HK-2 (cell line): ENCODE data around the gene FBXO47.

ENCODE experiments used
- DNase-seq: peaks from one replicate; pipeline ENCODE4 v3.0.0-alpha.2; 2018; ENCODE audit not compliant: unreplicated experiment

Gene FBXO47

DNA sequence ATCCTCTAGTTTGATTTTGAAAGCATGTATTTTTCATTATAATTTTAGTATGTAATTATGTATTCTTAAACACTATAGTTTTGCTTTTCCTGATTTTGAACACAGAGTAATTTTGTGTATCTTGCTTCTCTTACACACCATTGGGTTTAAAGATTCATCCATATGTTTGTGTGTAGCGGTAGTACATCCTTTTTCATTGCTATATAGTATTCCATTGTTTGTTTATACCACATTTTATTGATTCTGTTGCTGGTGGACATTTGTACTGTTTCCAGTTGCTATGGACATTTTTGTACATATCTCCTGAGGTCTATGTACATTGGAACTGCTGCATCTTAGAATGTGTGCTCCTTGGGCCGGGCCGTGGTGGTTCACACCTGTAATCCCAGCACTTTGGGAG is 62.3 kb downstream of the FBXO47 start:
- no peak for DNase-seq

- DNase-seq = no peak
These were observed 63.8 kb downstream of the FBXO47 start for GRCh38 chr17:38903404-38903803.

- DNase-seq = peak; percentile 91
These were observed 66.1 kb downstream of the FBXO47 start for GRCh38 chr17:38900978-38901656.

DNA sequence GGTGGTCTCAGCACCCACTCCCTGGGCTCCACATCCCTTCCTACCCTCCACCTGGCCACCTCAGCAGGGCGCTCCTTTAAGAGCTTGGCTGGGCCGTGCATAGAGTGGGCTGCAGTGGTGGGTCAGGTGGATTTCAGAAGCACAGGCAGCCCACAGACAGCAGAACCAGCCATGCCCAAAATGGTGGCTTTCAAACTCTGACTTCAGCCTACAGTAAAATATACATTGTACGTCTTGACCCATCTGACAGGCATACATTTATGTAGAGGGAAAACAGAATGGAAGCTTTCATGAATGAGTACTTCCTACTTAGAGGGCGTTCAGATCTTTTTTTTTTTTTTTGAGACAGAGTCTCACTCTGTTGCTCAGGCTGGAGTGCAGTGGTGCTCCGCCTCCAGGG is 67.8 kb downstream of the FBXO47 start:
- DNase-seq = no peak

- peak; percentile 59 for DNase-seq
These were observed 68.3 kb downstream of the FBXO47 start for GRCh38 chr17:38898812-38899348.

- DNase-seq = no peak
These were observed 68.9 kb downstream of the FBXO47 start for GRCh38 chr17:38898291-38898679.

DNA sequence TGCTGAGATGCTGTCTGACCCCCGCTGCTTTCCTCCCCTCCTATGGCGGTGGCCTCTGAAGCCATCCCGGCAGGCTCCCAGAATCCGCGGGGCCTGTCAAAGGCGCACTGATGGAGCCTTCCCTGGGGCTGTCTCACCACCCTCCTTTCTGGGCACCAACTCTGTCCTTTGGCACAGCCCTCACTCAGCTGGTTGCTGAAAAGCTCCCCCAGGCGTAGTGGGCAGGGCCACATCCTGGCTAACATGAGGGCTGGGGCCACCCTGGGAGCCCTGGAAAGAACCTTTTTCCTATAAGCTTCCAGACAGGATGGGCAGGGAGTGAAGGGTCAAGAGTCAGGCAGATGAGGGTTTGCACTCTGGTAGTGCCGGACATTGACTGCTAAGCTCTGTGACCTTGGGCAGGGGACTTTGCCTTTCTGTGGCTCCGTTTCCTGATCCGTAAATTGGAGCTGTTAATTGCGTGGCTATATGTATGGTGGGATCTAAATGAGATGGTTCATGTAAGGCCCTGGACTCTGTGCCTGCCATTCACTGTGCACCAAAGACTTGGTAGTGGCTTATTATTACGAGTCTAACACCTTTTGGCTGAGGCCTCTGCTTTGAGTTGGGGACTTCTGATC is 69.4 kb downstream of the FBXO47 start:
- DNase-seq = no peak

DNA sequence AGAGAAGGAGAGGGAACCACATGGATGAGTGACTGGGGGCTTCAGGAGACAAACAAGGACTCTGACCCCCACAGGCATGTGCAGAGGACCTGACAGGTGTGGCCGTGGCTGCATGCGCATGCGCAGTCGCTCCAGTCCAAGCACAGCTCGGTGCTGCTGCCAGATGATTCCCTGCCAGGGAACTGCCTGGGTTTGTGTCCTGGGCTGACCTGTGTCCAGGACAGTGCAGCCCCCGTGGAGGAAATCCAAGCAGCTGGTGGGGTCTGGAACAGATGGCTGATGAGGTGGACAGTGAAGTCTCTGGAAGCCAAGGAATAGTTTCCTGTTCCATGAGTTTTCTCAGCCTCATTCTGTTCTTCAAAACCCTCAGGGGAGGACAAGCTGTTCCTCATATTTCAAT is 70.0 kb downstream of the FBXO47 start:
- DNase-seq = no peak

GRCh38 chr17:38896346-38896954 is 70.8 kb downstream of the FBXO47 start:
- DNase-seq = no peak

DNA sequence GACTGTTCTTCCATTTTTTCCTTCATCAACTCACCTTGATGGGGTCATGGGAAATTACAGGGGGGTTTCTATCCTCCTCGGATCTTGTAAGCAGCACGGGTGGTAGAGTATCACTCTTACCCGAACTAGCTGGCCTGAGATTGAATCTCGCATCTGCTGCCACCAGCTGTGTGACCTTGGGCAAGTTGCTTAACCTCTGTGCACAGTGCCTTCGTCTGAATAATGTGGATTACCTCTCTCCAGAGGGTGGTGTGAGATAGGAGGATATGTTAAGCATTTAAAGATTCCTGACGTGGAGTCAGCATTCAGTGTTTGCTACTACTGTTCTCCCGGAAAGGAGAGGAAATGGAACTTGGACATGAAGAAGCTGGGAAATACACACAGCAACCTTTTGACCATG is 72.9 kb downstream of the FBXO47 start:
- DNase-seq = no peak

DNA sequence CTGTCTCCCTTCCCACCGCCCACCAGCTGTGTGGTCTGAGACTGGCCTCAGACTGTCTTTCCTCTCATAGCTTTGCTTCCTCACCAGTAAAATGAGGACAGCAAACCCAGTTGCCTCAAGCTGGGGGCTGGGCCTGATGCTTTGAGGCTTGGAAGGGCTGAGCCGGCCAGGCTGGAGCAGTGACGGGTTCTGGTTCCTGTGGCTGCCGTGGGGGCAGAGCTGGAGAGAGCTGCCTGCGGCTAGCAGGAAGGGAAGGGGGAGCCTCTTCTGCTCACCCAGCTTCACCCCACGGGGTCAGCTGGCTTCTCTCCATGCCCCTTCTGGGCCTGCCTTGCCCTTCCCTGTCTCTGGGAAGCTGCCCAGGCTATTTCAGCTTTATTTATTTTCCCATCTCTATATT is 73.6 kb downstream of the FBXO47 start:
- DNase-seq = no peak

- DNase-seq = no peak
These were observed 74.1 kb downstream of the FBXO47 start for GRCh38 chr17:38893113-38893512.

- DNase-seq = no peak
These were observed 74.6 kb downstream of the FBXO47 start for GRCh38 chr17:38892620-38893019.

DNA sequence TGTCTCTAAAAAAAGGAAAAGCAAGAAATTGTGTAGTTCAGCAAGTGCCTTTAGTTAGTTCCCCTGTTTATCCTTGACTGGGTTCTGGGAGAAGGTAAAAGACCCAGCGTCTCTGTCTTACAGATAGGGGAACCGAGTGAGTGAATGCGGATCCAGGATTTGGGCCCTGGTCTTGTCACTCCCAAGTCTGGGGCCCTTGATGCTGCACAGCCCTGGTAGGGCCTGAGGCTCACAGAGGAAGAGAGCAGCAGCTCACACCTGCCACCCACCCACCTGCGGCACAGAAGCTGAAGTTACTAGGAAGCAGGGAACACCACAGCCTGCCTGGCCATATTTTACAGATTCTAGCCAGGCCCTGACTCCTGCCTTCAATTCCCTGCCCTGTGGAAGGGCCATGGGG is 75.1 kb downstream of the FBXO47 start:
- DNase-seq = no peak

DNA sequence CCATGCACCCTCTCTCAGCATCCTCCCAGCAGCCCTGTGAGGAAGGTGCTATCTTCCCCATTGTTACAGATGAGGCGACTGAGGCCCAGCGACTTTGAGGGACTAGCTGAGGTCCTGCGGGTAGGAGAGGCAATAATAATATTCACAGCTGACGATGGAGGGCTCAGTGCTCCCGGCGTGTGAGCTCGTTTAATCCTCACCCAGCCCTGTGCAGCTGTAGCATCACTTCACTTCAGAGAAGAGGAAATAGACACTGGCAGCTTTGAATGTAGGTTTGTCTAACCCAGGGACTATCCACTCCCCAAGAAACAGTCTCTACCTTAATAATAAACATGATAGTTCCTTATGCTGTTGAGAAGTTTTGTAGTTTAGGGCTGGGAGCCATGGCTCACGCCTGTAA is 75.8 kb downstream of the FBXO47 start:
- no peak for DNase-seq

GRCh38 chr17:38890410-38890746 is 76.8 kb downstream of the FBXO47 start:
- no peak for DNase-seq

DNA sequence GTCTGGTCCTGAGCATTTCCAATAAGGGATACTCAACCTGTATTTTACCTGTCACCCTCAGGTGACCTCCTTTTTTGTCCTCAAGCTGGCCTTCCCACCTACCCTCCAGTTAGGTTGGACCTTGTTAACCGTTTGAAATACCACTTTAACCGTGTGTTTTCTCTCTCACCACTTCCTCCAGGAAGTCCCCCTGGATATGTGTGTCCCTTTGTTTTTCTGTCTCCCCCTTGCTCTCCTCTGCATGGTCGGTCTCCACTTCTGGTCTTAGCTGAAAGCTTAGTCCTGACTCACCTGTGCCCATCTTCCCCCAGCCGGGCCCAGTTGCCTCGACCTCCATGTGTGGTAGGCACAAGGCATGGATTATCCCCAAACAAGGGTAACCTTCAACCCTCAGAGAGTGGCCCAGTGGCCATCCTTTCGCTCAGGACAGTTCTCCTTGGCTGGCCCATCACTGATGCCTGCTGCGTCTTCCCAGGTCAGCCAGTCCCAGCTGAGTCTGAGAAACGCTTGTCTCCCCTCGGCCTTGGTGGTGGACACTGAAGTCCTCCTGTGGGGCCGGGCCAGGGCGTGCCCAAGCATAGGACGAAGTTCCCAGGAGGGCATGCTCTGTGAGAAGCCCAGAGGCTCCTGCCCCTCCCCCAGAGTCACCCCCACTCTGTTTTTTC is 77.3 kb downstream of the FBXO47 start:
- DNase-seq = no peak

DNA sequence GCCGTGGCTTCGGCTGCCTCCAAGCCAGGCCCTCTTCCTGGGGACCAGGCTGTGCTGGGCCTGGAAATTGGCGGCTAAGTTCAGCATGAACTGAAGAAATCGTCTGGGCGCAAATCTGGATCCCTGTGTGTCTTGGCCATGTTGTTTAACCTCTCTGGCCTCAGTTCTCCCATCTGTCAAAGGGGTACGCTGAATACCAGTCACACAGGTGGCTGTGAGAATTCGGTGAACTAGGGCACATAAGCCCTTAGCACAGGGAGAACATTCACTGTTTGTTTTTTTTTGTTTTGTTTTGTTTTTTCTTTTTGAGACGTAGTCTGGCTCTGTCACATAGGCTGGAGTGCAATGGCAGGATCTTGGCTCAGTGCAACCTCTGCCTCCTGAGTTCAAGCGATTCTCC is 78.4 kb downstream of the FBXO47 start:
- no peak for DNase-seq

GRCh38 chr17:38886643-38887010 is 80.6 kb downstream of the FBXO47 start:
- no peak for DNase-seq
